Measurements from ENCODE around the gene ARL6IP5.

GRCh38 chr3:69066121-69066520 lies 18.6 kb upstream of the ARL6IP5 start:
- TF ChIP-seq EZH2 (IDR thresholded peaks at IDR 0.05) (no peak), POLR2AphosphoS5 (IDR thresholded peaks at IDR 0.05; ENCODE audit: borderline replicate concordance, low read depth, low read length) (no peak)

Measured in SK-N-MC (cell line).